ENCODE data around the gene FOXA1. TPM values are rescaled to one million over a fixed set of nuclear protein-coding genes. Genes with fewer than 3 reads are reported as not detected.

Gene FOXA1
- total RNA-seq = 0.36 TPM in 1 of 2 replicates, not detected in the other

- no peak for TF ChIP-seq CTCF (IDR thresholded peaks at IDR 0.05; ENCODE audit: extremely low read depth, low read depth, low read length)
- Histone ChIP-seq H3K4me2 (ENCODE audit: insufficient read depth, low read length) (peak within 1 kb of the TSS; percentile 82), H3K4me1 (ENCODE audit: insufficient read depth, low read length) (no peaks in the 10 kb centered on the region), H2AFZ (ENCODE audit: low read length) (peak within 1 kb of the TSS; percentile 73), H3K36me3 (ENCODE audit: insufficient read depth, low read length) (no peaks in the 10 kb centered on the region), H3K27me3 (ENCODE audit: insufficient read depth, low read length) (peaks cover 89% of the 10 kb centered on the region), H3K9me3 (ENCODE audit: low read depth, low read length) (no peaks in the 10 kb centered on the region), H4K20me1 (ENCODE audit: insufficient read depth, low read length) (no peaks in the 10 kb centered on the region), H3K27ac (ENCODE audit: low read depth, low read length) (no peak within 1 kb of the TSS), H3K4me3 (ENCODE audit: insufficient read depth, low read length) (peak within 1 kb of the TSS; percentile 73), H3K79me2 (ENCODE audit: insufficient read depth, low read length) (no peaks in the 10 kb centered on the region)
- DNase-seq (ENCODE audit: insufficient read length, low spot score, missing footprints) = peak; percentile 95
Measured at GRCh38 chr14:37594971-37595808, at the start of gene FOXA1, which contains the start of gene TTC6. Gene FOXA1 (minus strand): TSS chr14:37595249. CDS start chr14:37594972, 277 bp downstream. Gene TTC6 (plus strand): TSS chr14:37595629. CDS start chr14:37622065, 26,436 bp downstream.

GRCh38 chr14:37643701-37644100 is 48.7 kb upstream of the FOXA1 start:
- DNase-seq (ENCODE audit: insufficient read length, low spot score, missing footprints) = no peak
- H3K27ac ChIP-seq (ENCODE audit: low read depth, low read length) = no peak overlapping the region
- no peaks in the 10 kb centered on the region for H4K20me1 ChIP-seq (ENCODE audit: insufficient read depth, low read length)
- H3K4me1 ChIP-seq (ENCODE audit: insufficient read depth, low read length) = no peaks in the 10 kb centered on the region
- no peaks in the 10 kb centered on the region for H3K36me3 ChIP-seq (ENCODE audit: insufficient read depth, low read length)
- no peaks in the 10 kb centered on the region for H3K9me3 ChIP-seq (ENCODE audit: low read depth, low read length)
- no peak overlapping the region for H2AFZ ChIP-seq (ENCODE audit: low read length)
- H3K4me2 ChIP-seq (ENCODE audit: insufficient read depth, low read length) = no peak overlapping the region
- H3K27me3 ChIP-seq (ENCODE audit: insufficient read depth, low read length) = no peaks in the 10 kb centered on the region
- no peak for TF ChIP-seq CTCF (IDR thresholded peaks at IDR 0.05; ENCODE audit: extremely low read depth, low read depth, low read length)
- no peak overlapping the region for H3K4me3 ChIP-seq (ENCODE audit: insufficient read depth, low read length)
- H3K79me2 ChIP-seq (ENCODE audit: insufficient read depth, low read length) = no peaks in the 10 kb centered on the region

GRCh38 chr14:37642125-37642524 is 47.1 kb upstream of the FOXA1 start:
- no peak for DNase-seq (ENCODE audit: insufficient read length, low spot score, missing footprints)
- Histone ChIP-seq H4K20me1 (ENCODE audit: insufficient read depth, low read length) (no peaks in the 10 kb centered on the region), H3K4me1 (ENCODE audit: insufficient read depth, low read length) (no peaks in the 10 kb centered on the region), H3K79me2 (ENCODE audit: insufficient read depth, low read length) (no peaks in the 10 kb centered on the region), H3K9me3 (ENCODE audit: low read depth, low read length) (no peaks in the 10 kb centered on the region), H3K27ac (ENCODE audit: low read depth, low read length) (no peak overlapping the region), H3K36me3 (ENCODE audit: insufficient read depth, low read length) (no peaks in the 10 kb centered on the region), H3K4me2 (ENCODE audit: insufficient read depth, low read length) (no peak overlapping the region), H2AFZ (ENCODE audit: low read length) (no peak overlapping the region), H3K4me3 (ENCODE audit: insufficient read depth, low read length) (no peak overlapping the region), H3K27me3 (ENCODE audit: insufficient read depth, low read length) (no peaks in the 10 kb centered on the region)
- no peak for TF ChIP-seq CTCF (IDR thresholded peaks at IDR 0.05; ENCODE audit: extremely low read depth, low read depth, low read length)

GRCh38 chr14:37641117-37641516 is 46.1 kb upstream of the FOXA1 start:
- H3K27ac ChIP-seq (ENCODE audit: low read depth, low read length) = no peak overlapping the region
- no peaks in the 10 kb centered on the region for H3K9me3 ChIP-seq (ENCODE audit: low read depth, low read length)
- DNase-seq (ENCODE audit: insufficient read length, low spot score, missing footprints) = no peak
- no peaks in the 10 kb centered on the region for H3K79me2 ChIP-seq (ENCODE audit: insufficient read depth, low read length)
- no peaks in the 10 kb centered on the region for H3K4me1 ChIP-seq (ENCODE audit: insufficient read depth, low read length)
- no peak overlapping the region for H3K4me2 ChIP-seq (ENCODE audit: insufficient read depth, low read length)
- TF ChIP-seq CTCF (IDR thresholded peaks at IDR 0.05; ENCODE audit: extremely low read depth, low read depth, low read length) = no peak
- H3K4me3 ChIP-seq (ENCODE audit: insufficient read depth, low read length) = no peak overlapping the region
- H3K36me3 ChIP-seq (ENCODE audit: insufficient read depth, low read length) = no peaks in the 10 kb centered on the region
- no peaks in the 10 kb centered on the region for H3K27me3 ChIP-seq (ENCODE audit: insufficient read depth, low read length)
- H2AFZ ChIP-seq (ENCODE audit: low read length) = no peak overlapping the region
- no peaks in the 10 kb centered on the region for H4K20me1 ChIP-seq (ENCODE audit: insufficient read depth, low read length)

All from osteoblast (primary cell).